MCF 10A (cell line): ENCODE measurements around the gene KRT81. TPM values are rescaled to one million over a fixed set of nuclear protein-coding genes. Genes with fewer than 3 reads are reported as not detected.
"Not testable (repeated sequence)": the region's sequence is repeated elsewhere in the genome, so short reads cannot be mapped to it uniquely, and the experiment has no call there.

Experiments used
- BruUV-seq: library from RNA; stranded (reverse); fragments of 400-500 nt; replicated peaks from 2 replicates; lab custom pipeline; 2021; lab: Mats Ljungman, UMichigan
- CTCF ChIA-PET: fragments of 300-600 bp; sonication (Branson Sonifier 250); formaldehyde crosslinking; extraction: SDS; loops from one replicate; lab custom pipeline; 2021; ENCODE audit warnings: antibody characterized with exemption, inconsistent platforms; lab: Yijun Ruan, JAX
- POLR2A ChIA-PET: fragments of 300-600, 350-650 bp; sonication (Branson Sonifier 250); formaldehyde crosslinking; extraction: SDS; loops from one replicate; lab custom pipeline; 2020; ENCODE audit warnings: antibody characterized with exemption, inconsistent platforms; lab: Yijun Ruan, JAX
- DNase-seq: peaks from one replicate; pipeline ENCODE4 v3.0.0-alpha.2; 2018; ENCODE audit not compliant: unreplicated experiment
- H3K27ac Mint-ChIP-seq: one replicate; pipeline ENCODE4 v1.8.0; 2022; ENCODE audit warnings: mild to moderate bottlenecking, low read depth, mixed read lengths; ENCODE audit not compliant: unreplicated experiment
- H3K27me3 Mint-ChIP-seq: one replicate; pipeline ENCODE4 v1.8.0; 2022; ENCODE audit warnings: mixed read lengths; ENCODE audit not compliant: insufficient read depth, unreplicated experiment
- H3K36me3 Mint-ChIP-seq: one replicate; pipeline ENCODE4 v1.8.0; 2022; ENCODE audit warnings: mild to moderate bottlenecking, moderate library complexity, mixed read lengths; ENCODE audit not compliant: insufficient read depth, unreplicated experiment
- H3K4me1 Mint-ChIP-seq: one replicate; pipeline ENCODE4 v1.8.0; 2022; ENCODE audit warnings: mixed read lengths; ENCODE audit not compliant: insufficient read depth, unreplicated experiment
- H3K4me3 Mint-ChIP-seq: one replicate; pipeline ENCODE4 v1.8.0; 2022; ENCODE audit warnings: mild to moderate bottlenecking, moderate library complexity, mixed read lengths; ENCODE audit not compliant: unreplicated experiment
- H3K9me3 Mint-ChIP-seq: one replicate; pipeline ENCODE4 v1.8.0; 2022; ENCODE audit warnings: mixed read lengths; ENCODE audit not compliant: unreplicated experiment
- intact Hi-C: fragments of 100-400 bp; cut with micrococcal nuclease; formaldehyde crosslinking; loops from 2 replicates; pipeline ENCODE4 v1.14.1; 2022
- total RNA-seq: library from RNA; stranded (reverse); gene quantifications from 2 replicates; pipeline ENCODE4 v1.2.3, GENCODE V29; 2022
- TF ChIP-seq, protein P1 (sequence below): fragments of 200-600 bp; IDR thresholded peaks from one replicate; pipeline ENCODE4 v1.8.0; 2022; ENCODE audit warnings: antibody characterized with exemption, mild to moderate bottlenecking; ENCODE audit not compliant: unreplicated experiment

KRT81 gene
- total RNA-seq, 1 experiment from 2014 or later = 2,023 TPM

- peak overlapping the region; percentile 63 for H3K4me3 Mint-ChIP-seq
These were observed 48.7 kb downstream of the KRT81 start for GRCh38 chr12:52242442-52243258.

GRCh38 chr12:52241205-52241842, 50.0 kb downstream of the KRT81 start:
- Mint-ChIP-seq H3K4me1 (peaks cover 76% of the 10 kb centered on the region), H3K9me3 (no peaks in the 10 kb centered on the region), H3K36me3 (peaks cover 98% of the 10 kb centered on the region), H3K4me3 (no peak overlapping the region), H3K27ac (peak overlapping the region; percentile 10), H3K27me3 (no peaks in the 10 kb centered on the region)
- intact Hi-C loops = no loop called here
- POLR2A ChIA-PET = interaction anchor here (0.7 to 1.1 kb wide), 2 partner anchors 49 to 55 kb away, joined by 3 to 4 read pairs; partner anchors contain the start of gene KRT80
- TF ChIP-seq, protein P1, sequence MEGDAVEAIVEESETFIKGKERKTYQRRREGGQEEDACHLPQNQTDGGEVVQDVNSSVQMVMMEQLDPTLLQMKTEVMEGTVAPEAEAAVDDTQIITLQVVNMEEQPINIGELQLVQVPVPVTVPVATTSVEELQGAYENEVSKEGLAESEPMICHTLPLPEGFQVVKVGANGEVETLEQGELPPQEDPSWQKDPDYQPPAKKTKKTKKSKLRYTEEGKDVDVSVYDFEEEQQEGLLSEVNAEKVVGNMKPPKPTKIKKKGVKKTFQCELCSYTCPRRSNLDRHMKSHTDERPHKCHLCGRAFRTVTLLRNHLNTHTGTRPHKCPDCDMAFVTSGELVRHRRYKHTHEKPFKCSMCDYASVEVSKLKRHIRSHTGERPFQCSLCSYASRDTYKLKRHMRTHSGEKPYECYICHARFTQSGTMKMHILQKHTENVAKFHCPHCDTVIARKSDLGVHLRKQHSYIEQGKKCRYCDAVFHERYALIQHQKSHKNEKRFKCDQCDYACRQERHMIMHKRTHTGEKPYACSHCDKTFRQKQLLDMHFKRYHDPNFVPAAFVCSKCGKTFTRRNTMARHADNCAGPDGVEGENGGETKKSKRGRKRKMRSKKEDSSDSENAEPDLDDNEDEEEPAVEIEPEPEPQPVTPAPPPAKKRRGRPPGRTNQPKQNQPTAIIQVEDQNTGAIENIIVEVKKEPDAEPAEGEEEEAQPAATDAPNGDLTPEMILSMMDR = no peak
- peak; percentile 34 for DNase-seq
- CTCF ChIA-PET = interaction anchor here (0.7 to 3.0 kb wide), 2 partner anchors 9 to 918 kb away, joined by 3 to 13 read pairs; no protein-coding TSS in a partner anchor
- no TSS peak for BruUV-seq

More at GRCh38 chr12:52242442-52243258, 48.7 kb downstream of the KRT81 start:
- Mint-ChIP-seq H3K36me3 (peaks cover 98% of the 10 kb centered on the region), H3K9me3 (no peaks in the 10 kb centered on the region), H3K27ac (peak overlapping the region; percentile 59), H3K27me3 (no peaks in the 10 kb centered on the region), H3K4me1 (peaks cover 74% of the 10 kb centered on the region)
- ChIA-PET POLR2A (interaction anchor here (0.8 to 2.7 kb wide), 9 partner anchors 8 to 96 kb away, joined by 3 to 28 read pairs (median 5); partner anchors contain the start of genes KRT7 and KRT80), CTCF (interaction anchor here (0.6 to 3.8 kb wide), 8 partner anchors 11 to 637 kb away, joined by 3 to 34 read pairs (median 6); no protein-coding TSS in a partner anchor)
- DNase-seq = no peak
- TF ChIP-seq, protein P1 = no peak
- no TSS peak for BruUV-seq
- intact Hi-C loops = no loop called here

DNA sequence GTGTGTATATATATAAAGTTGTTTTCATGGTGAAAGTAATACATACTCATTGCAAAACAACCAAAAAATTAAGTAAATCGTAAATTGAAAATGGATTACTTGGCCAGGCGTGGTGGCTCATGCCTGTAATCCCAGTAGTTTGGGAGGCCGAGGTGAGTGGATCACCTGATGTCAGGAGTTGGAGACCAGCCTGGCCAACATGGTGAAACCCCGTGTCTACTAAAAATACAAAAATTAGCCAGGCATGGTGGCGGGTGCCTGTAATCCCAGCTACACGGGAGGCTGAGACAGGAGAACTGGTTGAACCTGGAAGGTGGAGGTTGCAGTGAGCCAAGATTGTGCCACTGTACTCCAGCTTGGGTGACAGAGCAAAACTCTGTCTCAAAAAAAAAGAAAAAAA, 51.1 kb downstream of the KRT81 start:
- H3K9me3 Mint-ChIP-seq, BruUV-seq, H3K27ac Mint-ChIP-seq, H3K27me3 Mint-ChIP-seq, DNase-seq, H3K4me3 Mint-ChIP-seq, intact Hi-C loops: not testable (repeated sequence)
- Mint-ChIP-seq H3K4me1 (peaks cover 72% of the 10 kb centered on the region), H3K36me3 (peaks cover 98% of the 10 kb centered on the region)
- ChIA-PET CTCF (interaction anchor here (0.6 to 1.0 kb wide), 2 partner anchors 39 to 268 kb away, joined by 3 read pairs; no protein-coding TSS in a partner anchor), POLR2A (interaction anchor here (1.3 kb wide), 1 partner anchor 9 kb away, joined by 3 read pairs; no protein-coding TSS in a partner anchor)

- Mint-ChIP-seq H3K36me3 (peaks cover 98% of the 10 kb centered on the region), H3K4me1 (peaks cover 73% of the 10 kb centered on the region), H3K4me3 (no peak overlapping the region), H3K9me3 (no peaks in the 10 kb centered on the region), H3K27me3 (no peaks in the 10 kb centered on the region), H3K27ac (peak overlapping the region; percentile 31)
- DNase-seq = no peak
- TF ChIP-seq, protein P1 = no peak
- intact Hi-C loops = no loop called here
- ChIA-PET POLR2A (interaction anchor here (1.0 to 1.3 kb wide), 2 partner anchors 9 to 41 kb away, joined by 3 read pairs; no protein-coding TSS in a partner anchor), CTCF (interaction anchor here (0.6 to 1.0 kb wide), 2 partner anchors 40 to 268 kb away, joined by 3 read pairs; no protein-coding TSS in a partner anchor)
- BruUV-seq = no TSS peak
These were observed 51.6 kb downstream of the KRT81 start for GRCh38 chr12:52239767-52240166.
